ENCODE results near the gene SDHAF4.
"Not testable (repeated sequence)": the region's sequence is repeated elsewhere in the genome, so short reads cannot be mapped to it uniquely, and the experiment has no call there.

SDHAF4 gene

GRCh38 chr6:70592391-70593117, 25.8 kb downstream of the SDHAF4 start:
- no peak for DNase-seq (ENCODE audit: low spot score)

DNA sequence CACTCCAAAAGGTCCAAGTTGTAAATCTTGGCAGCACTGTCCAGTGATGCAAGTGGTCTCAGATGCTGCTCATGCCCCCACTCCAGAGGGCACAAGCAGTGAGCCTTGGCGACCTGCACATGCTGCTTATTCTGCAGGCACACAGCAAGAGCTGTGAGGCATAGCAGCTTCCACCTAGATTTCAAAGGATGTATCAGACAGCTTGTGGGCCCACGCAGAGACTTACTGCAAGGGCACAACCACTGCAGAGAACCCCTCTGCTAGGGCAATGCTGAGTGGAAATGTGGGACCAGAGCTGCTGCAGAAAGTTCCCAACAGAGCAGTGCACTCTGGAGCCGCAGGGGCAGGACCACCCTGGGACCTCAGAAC, 26.4 kb downstream of the SDHAF4 start:
- no peak for DNase-seq (ENCODE audit: low spot score)

GRCh38 chr6:70599187-70599586, 32.5 kb downstream of the SDHAF4 start:
- DNase-seq (ENCODE audit: low spot score): peak; percentile 41

DNA sequence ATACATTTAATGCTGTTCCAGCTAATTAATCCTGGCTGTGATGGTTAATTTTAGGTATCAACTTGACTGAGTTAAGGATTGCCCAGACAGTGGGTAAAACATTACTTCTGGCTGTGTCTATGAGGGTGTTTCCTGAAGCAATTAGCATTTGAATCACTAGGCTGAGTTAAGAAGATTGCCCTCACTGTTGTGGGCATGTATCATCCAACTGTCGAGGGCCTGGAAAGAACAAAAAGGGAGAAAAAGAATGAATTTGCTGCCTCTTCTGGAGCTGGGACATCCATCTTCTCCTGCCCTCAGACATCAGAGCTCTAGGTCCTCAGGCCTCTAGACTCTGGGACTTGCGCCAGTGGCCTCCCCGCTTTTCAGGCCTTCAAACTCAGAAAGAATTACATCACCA, 34.3 kb downstream of the SDHAF4 start:
- no peak for DNase-seq (ENCODE audit: low spot score)

DNA sequence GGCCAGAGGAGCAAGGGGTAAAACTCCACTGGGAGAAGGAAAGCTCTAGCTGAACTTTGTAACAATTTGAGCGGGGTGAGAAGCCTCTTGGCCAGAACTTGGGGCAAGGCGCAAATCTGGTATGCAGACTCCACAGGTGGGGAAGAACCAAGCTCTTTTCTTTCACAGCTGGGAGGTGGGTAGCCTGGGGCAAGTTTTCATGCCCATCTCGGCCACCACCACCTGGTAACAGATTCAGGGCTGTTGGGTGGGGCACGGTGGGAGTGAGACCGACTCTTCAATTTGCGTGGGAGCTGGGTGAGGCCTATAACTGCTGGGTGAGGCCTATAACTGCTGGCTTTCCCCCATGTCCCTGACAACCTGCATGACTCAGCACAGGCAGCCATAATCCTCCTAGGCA, 37.5 kb downstream of the SDHAF4 start:
- no peak for DNase-seq (ENCODE audit: low spot score)

GRCh38 chr6:70607371-70607770, 40.6 kb downstream of the SDHAF4 start:
- not testable (repeated sequence) for DNase-seq (ENCODE audit: low spot score)

DNA sequence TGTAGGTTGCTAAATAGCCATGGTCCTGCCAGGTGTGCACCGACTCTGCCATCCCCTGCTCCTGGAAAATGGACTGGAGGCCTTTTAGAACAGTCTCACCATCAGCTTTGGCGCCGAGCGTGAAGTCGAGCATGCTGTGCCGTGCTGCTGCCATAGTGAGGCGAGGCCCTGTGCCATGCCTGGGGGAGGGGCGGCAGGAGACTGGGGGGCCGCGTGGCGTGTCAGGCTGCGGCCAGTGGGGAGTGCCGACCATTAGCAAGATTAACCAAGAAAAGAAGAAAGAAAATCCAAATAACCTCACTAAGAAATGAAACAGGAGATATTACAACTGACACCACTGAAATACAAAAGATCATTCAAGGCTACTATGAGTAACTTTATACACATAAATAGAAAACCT, 42.5 kb downstream of the SDHAF4 start:
- DNase-seq (ENCODE audit: low spot score): not testable (repeated sequence)

GRCh38 chr6:70616728-70617260, 50.1 kb downstream of the SDHAF4 start:
- DNase-seq (ENCODE audit: low spot score): no peak

GRCh38 chr6:70620746-70621145, 54.0 kb downstream of the SDHAF4 start:
- no peak for DNase-seq (ENCODE audit: low spot score)

- DNase-seq (ENCODE audit: low spot score): no peak
Measured at GRCh38 chr6:70622461-70622860, 55.7 kb downstream of the SDHAF4 start.

DNA sequence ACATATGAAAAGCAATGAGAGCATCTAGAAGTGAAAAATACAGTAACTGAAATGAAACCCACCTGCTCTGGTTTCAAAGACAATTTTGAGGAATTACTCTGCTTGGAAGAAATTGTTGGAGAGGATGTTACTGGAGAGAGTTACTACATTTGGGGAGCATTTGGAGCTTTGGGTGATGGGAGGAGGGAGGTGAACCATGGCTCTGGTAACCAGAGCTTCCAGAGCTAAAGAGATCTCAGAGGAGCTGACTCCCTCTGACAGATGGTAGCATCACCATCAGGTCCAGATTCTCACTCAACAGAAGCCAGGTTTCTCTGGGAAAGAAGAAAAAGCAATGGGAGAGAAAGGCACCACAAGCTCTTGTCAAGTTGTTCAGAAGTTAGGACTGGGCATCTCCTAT, 58.7 kb downstream of the SDHAF4 start:
- DNase-seq (ENCODE audit: low spot score): no peak

DNA sequence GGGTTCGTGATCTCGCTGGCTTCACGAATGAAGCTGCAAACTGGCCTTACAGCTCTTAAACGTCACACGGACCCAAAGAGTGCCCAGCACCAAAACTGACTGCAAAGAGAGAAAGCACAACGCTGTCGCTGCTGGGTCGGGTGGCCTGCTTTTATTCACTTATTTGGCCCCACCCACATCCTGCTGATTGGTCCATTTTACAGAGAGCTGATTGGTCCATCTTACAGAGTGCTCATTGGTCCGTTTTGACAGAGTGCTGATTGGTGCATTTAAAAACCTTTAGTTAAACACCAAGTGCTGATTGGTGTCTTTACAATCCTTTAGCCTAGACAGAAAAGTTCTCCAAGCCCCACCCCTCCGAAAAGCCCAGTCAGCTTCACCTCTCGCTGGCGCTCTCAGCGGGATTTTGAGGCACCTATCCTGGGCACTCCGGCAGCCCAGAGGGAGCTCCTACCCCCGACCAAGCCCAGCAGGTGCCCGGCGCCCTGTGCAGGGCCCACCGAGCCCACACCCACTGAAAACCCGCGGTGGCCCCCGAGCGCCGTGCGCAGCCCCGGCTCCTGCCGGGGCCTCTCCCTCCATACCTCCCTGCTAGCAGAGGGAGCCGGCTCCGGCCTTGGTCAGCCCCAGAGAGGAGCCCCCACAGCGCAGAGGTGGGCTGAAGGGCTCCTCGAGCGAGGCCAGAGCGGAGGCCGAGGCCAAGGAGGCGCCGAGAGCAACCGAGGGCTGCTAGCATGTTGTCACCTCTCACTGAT, 60.9 kb downstream of the SDHAF4 start:
- no peak for DNase-seq (ENCODE audit: low spot score)

GRCh38 chr6:70629929-70630328, 63.2 kb downstream of the SDHAF4 start:
- no peak for DNase-seq (ENCODE audit: low spot score)

GRCh38 chr6:70633870-70634269, 67.1 kb downstream of the SDHAF4 start:
- DNase-seq (ENCODE audit: low spot score): peak; percentile 2

DNA sequence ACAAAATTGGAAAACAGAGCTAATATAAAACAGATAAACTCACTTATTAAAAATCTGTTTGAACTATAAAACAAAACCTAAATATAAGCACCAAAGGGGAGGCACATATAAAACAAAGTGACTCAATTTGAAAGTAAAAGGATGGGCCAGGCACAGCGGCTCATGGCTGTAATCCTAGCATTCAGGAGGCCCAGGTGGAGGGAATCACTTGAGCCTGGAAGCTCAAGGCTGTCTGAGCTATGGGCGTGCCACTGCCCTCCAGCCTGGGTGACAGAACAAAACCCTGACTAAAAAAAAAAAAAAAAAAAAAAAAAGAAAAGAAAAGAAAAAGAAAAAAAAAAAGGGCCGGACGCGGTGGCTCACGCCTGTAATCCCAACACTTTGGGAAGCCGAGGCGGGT, 69.9 kb downstream of the SDHAF4 start:
- no peak for DNase-seq (ENCODE audit: low spot score)

DNA sequence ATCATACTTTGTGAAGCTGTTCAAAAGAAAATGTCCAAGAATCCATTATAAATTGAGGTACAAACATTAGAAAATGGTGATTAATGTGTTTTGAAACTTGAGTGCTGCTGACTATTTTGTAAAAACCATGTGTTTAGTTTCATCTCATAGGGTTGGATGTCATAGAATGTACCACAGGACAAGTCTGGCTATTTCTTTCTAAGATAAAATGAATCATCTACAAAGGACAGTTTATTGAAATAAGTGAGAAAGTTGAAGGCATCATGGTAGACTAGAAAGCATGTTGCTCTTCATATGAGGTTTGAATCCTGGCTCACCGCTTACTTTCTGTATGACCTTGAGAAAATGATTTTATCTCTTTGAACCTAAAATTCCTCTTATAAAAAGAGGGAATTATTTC, 71.7 kb downstream of the SDHAF4 start:
- no peak for DNase-seq (ENCODE audit: low spot score)

All from activated CD4-positive, alpha-beta T cell treated with anti-CD3 and anti-CD28 coated beads, Interleukin-2, Interleukin-4, amounts not matched to agents 100 ng/mL and 50 ng/mL, durations not matched to agents 16 hours and 8 hours (primary cell).